Activated CD4-positive, CD25-positive, alpha-beta regulatory T cell treated with anti-CD3 and anti-CD28 coated beads, Interleukin-2, amount 50 U/mL, for 24 hours (primary cell): ENCODE data around the gene CD52.

ENCODE experiments used
- ATAC-seq, 2 donors: fragments of 150-1000 bp; cut with Tn5 transposase; one replicate each; pipeline ENCODE4 v1.10.0; 2021; ENCODE audit warnings: mild to moderate bottlenecking in 1 of 2, moderate library complexity in 1 of 2

The CD52 gene

GRCh38 chr1:26335774-26336476, 18.2 kb downstream of the CD52 start:
- peak in 1 of 2 donors; percentile 30 for ATAC-seq

- peak; percentile 90 to 93 for ATAC-seq
Observed at GRCh38 chr1:26336477-26337205, 18.9 kb downstream of the CD52 start.

- ATAC-seq, result no peak
Observed at GRCh38 chr1:26337206-26337535, 19.4 kb downstream of the CD52 start.

GRCh38 chr1:26337625-26338024, 19.9 kb downstream of the CD52 start:
- ATAC-seq, result no peak

GRCh38 chr1:26338670-26339069, 20.9 kb downstream of the CD52 start:
- no peak for ATAC-seq

GRCh38 chr1:26340047-26340481, 22.3 kb downstream of the CD52 start:
- no peak for ATAC-seq

GRCh38 chr1:26344147-26344920, 26.6 kb downstream of the CD52 start:
- no peak for ATAC-seq

- no peak for ATAC-seq
Observed at GRCh38 chr1:26345718-26346117, 28.0 kb downstream of the CD52 start.

- ATAC-seq, result no peak
Observed at GRCh38 chr1:26346274-26347033, 28.7 kb downstream of the CD52 start.

- no peak for ATAC-seq
Observed at GRCh38 chr1:26349188-26349876, 31.6 kb downstream of the CD52 start.

- no peak for ATAC-seq
Observed at GRCh38 chr1:26349877-26350244, 32.1 kb downstream of the CD52 start.

- no peak for ATAC-seq
Observed at GRCh38 chr1:26350343-26350700, 32.6 kb downstream of the CD52 start.

- no peak for ATAC-seq
Observed at GRCh38 chr1:26350701-26351589, 33.2 kb downstream of the CD52 start.

- ATAC-seq, result no peak
Observed at GRCh38 chr1:26351590-26352337, 34.0 kb downstream of the CD52 start.

- ATAC-seq, result no peak
Observed at GRCh38 chr1:26352338-26352679, 34.6 kb downstream of the CD52 start.

- ATAC-seq, result no peak
Observed at GRCh38 chr1:26353210-26353859, 35.6 kb downstream of the CD52 start.

- no peak for ATAC-seq
Observed at GRCh38 chr1:26353976-26354820, 36.4 kb downstream of the CD52 start, which contains the start of gene CRYBG2. TSS of gene CRYBG2 (minus strand) at chr1:26354130. CDS start at chr1:26346657, 7,473 bp downstream.

- ATAC-seq, result no peak
Observed at GRCh38 chr1:26354972-26355371, 37.2 kb downstream of the CD52 start.

- no peak for ATAC-seq
Observed at GRCh38 chr1:26356106-26356505, 38.3 kb downstream of the CD52 start.
